H9 (cell line): Measurements from ENCODE around the gene GPR153. TPM values are rescaled to one million over a fixed set of nuclear protein-coding genes. Genes with fewer than 3 reads are reported as not detected.

Experiments
- DNase-seq: peaks from one replicate; pipeline ENCODE4 v3.0.0-alpha.2; 2017
- H2AFZ ChIP-seq: one replicate; pipeline ENCODE4 v1.6.1; 2013; ENCODE audit warnings: mild to moderate bottlenecking, low read length, control low read depth, moderate library complexity
- H2AK5ac ChIP-seq: 2 replicates; pipeline ENCODE4 v1.6.1; 2013; ENCODE audit warnings: low read length, control low read depth, mixed read lengths; ENCODE audit not compliant: insufficient read length
- H2BK120ac ChIP-seq: one replicate; pipeline ENCODE4 v1.6.1; 2013; ENCODE audit warnings: low read depth, mild to moderate bottlenecking, low read length, control low read depth, inconsistent platforms; ENCODE audit not compliant: poor library complexity, severe bottlenecking
- H2BK12ac ChIP-seq: 2 replicates; pipeline ENCODE4 v1.6.1; 2013; ENCODE audit warnings: low read length, control low read depth, mixed read lengths, low read depth; ENCODE audit not compliant: insufficient read length
- H2BK15ac ChIP-seq: 2 replicates; pipeline ENCODE4 v1.6.1; 2013; ENCODE audit warnings: low read depth, low read length, control low read depth
- H2BK20ac ChIP-seq: one replicate; pipeline ENCODE4 v1.6.1; 2013; ENCODE audit warnings: low read depth, mild to moderate bottlenecking, low read length, control low read depth, inconsistent platforms; ENCODE audit not compliant: poor library complexity, severe bottlenecking
- H2BK5ac ChIP-seq: 2 replicates; pipeline ENCODE4 v1.6.1; 2013; ENCODE audit warnings: low read length, control low read depth, mixed read lengths; ENCODE audit not compliant: insufficient read length
- H3K14ac ChIP-seq: 2 replicates; pipeline ENCODE4 v1.6.1; 2013; ENCODE audit warnings: low read length, control low read depth; ENCODE audit not compliant: insufficient read depth
- H3K18ac ChIP-seq: 2 replicates; pipeline ENCODE4 v1.6.1; 2013; ENCODE audit warnings: low read depth, mild to moderate bottlenecking, mixed read lengths, low read length, control low read depth; ENCODE audit not compliant: insufficient read length
- H3K23ac ChIP-seq: 2 replicates; pipeline ENCODE4 v1.6.1; 2013; ENCODE audit warnings: low read length, control low read depth, mixed read lengths, low read depth; ENCODE audit not compliant: insufficient read length
- H3K23me2 ChIP-seq: 2 replicates; pipeline ENCODE4 v1.6.1; 2013; ENCODE audit warnings: low read depth, mild to moderate bottlenecking, mixed read lengths, low read length, control low read depth; ENCODE audit not compliant: insufficient read length, poor library complexity, severe bottlenecking
- H3K27ac ChIP-seq: 2 replicates; pipeline ENCODE4 v1.5.1; 2013; ENCODE audit warnings: low read length, control low read depth, mixed read lengths, low read depth; ENCODE audit not compliant: insufficient read length
- H3K27me3 ChIP-seq: 2 replicates; pipeline ENCODE4 v1.6.1; 2013; ENCODE audit warnings: low read length, control low read depth, inconsistent platforms; ENCODE audit not compliant: insufficient read depth
- H3K4ac ChIP-seq: 2 replicates; pipeline ENCODE4 v1.6.1; 2013; ENCODE audit warnings: low read depth, mild to moderate bottlenecking, control low read depth, inconsistent platforms, low read length, moderate library complexity
- H3K4me1 ChIP-seq: 2 replicates; pipeline ENCODE4 v1.6.1; 2013; ENCODE audit warnings: low read length, control low read depth, inconsistent platforms; ENCODE audit not compliant: insufficient read depth
- H3K4me2 ChIP-seq: 2 replicates; pipeline ENCODE4 v1.6.1; 2013; ENCODE audit warnings: low read length, control low read depth, mixed read lengths; ENCODE audit not compliant: insufficient read length, insufficient read depth
- H3K56ac ChIP-seq: 2 replicates; pipeline ENCODE4 v1.6.1; 2013; ENCODE audit warnings: low read depth, mild to moderate bottlenecking, mixed read lengths, low read length, control low read depth; ENCODE audit not compliant: insufficient read length
- H3K79me1 ChIP-seq: 2 replicates; pipeline ENCODE4 v1.6.1; 2013; ENCODE audit warnings: low read depth, mild to moderate bottlenecking, moderate library complexity, low read length, control low read depth, inconsistent platforms; ENCODE audit not compliant: insufficient read depth, poor library complexity, severe bottlenecking
- H3K79me2 ChIP-seq: 2 replicates; pipeline ENCODE4 v1.6.1; 2013; ENCODE audit warnings: low read length, control low read depth, inconsistent platforms; ENCODE audit not compliant: insufficient read depth
- H3K9ac ChIP-seq: 2 replicates; pipeline ENCODE4 v1.6.1; 2013; ENCODE audit warnings: low read length, control low read depth, mixed read lengths; ENCODE audit not compliant: insufficient read length; ENCODE audit errors: extremely low read depth
- H3K9me3 ChIP-seq: one replicate; pipeline ENCODE4 v1.6.1; 2013; ENCODE audit warnings: low read depth, low read length, inconsistent platforms; ENCODE audit not compliant: control insufficient read depth
- H3T11ph ChIP-seq: one replicate; pipeline ENCODE4 v1.6.1; 2013; ENCODE audit warnings: mild to moderate bottlenecking, low read length, control low read depth, inconsistent platforms
- H4K20me1 ChIP-seq: one replicate; pipeline ENCODE4 v1.6.1; 2013; ENCODE audit not compliant: control insufficient read depth, insufficient read length, insufficient read depth
- H4K5ac ChIP-seq: 2 replicates; pipeline ENCODE4 v1.6.1; 2013; ENCODE audit warnings: low read depth, mild to moderate bottlenecking, mixed read lengths, low read length, control low read depth; ENCODE audit not compliant: insufficient read length
- H4K8ac ChIP-seq: replicated peaks from 2 replicates; pipeline ENCODE4 v1.6.1; 2013; ENCODE audit warnings: low read length, control low read depth, mixed read lengths, low read depth; ENCODE audit not compliant: insufficient read length
- H4K91ac ChIP-seq: 2 replicates; pipeline ENCODE4 v1.6.1; 2013; ENCODE audit warnings: low read depth, mild to moderate bottlenecking, moderate library complexity, mixed read lengths, low read length, control low read depth; ENCODE audit not compliant: insufficient read length
- H3K27ac Mint-ChIP-seq, 3 experiments: 2 replicates in 2 of 3; 3 replicates in 1 of 3; pipeline ENCODE4 v1.8.0; 2020 to 2021; ENCODE audit warnings: mixed read lengths in 3 of 3, mild to moderate bottlenecking in 1 of 3, moderate library complexity in 1 of 3
- H3K27me3 Mint-ChIP-seq: 2 replicates; pipeline ENCODE4 v1.8.0; 2021; ENCODE audit warnings: low read depth, mild to moderate bottlenecking, moderate library complexity, mixed read lengths
- H3K36me3 Mint-ChIP-seq, 3 experiments: 2 replicates in 2 of 3; 3 replicates in 1 of 3; pipeline ENCODE4 v1.8.0; 2020 to 2021; ENCODE audit warnings: low read depth in 3 of 3, mixed read lengths in 3 of 3; ENCODE audit not compliant: insufficient read depth in 1 of 3
- H3K4me1 Mint-ChIP-seq, 2 experiments: 2 replicates each; pipeline ENCODE4 v1.8.0; 2020; ENCODE audit warnings: mixed read lengths in 2 of 2
- H3K4me3 Mint-ChIP-seq, 2 experiments: 2 replicates in 1 of 2; 3 replicates in 1 of 2; pipeline ENCODE4 v1.8.0; 2020 to 2021; ENCODE audit warnings: mild to moderate bottlenecking in 2 of 2, mixed read lengths in 2 of 2, moderate library complexity in 1 of 2
- H3K9me3 Mint-ChIP-seq, 2 experiments: 2 replicates in 1 of 2; 3 replicates in 1 of 2; pipeline ENCODE4 v1.8.0; 2020; ENCODE audit warnings: mild to moderate bottlenecking in 2 of 2, mixed read lengths in 2 of 2, moderate library complexity in 1 of 2
- CTCF ChIP-seq: fragments of 200-600 bp; sonication (generic); conservative IDR thresholded peaks from 3 replicates; pipeline ENCODE4 v1.8.0; 2021; ENCODE audit warnings: antibody characterized with exemption, mild to moderate bottlenecking
- WGBS: extraction: QIAGEN DNeasy Blood & Tissue Kit; methylation state at CpG from one replicate; pipeline ENCODE4 v1.1.7; 2013; ENCODE audit warnings: missing lambda C conversion rate, low lambda C conversion rate, mixed read lengths; ENCODE audit not compliant: insufficient read length; ENCODE audit errors: extremely low coverage; 5-methylcytosine and 5-hydroxymethylcytosine counted together
- total RNA-seq: library from RNA; stranded (reverse); gene quantifications from 2 replicates; pipeline ENCODE4 v1.2.1, GENCODE V29; 2021

The GPR153 gene
- total RNA-seq, 1 experiment from 2014 or later, result 8.9 TPM

GRCh38 chr1:6294080-6294889, 33.4 kb upstream of the GPR153 start:
- Mint-ChIP-seq H3K4me3 (no peak overlapping the region), H3K27ac (peak overlapping the region in 1 of 3 experiments; percentile 73; a peak in 3 of 7 replicates), H3K27me3 (no peaks in the 10 kb centered on the region; the same call in 1 of the 2 replicates), H3K9me3 (no peaks in the 10 kb centered on the region), H3K36me3 (peaks cover 15 to 28% (median 27%) of the 10 kb centered on the region in 3 experiments; a peak in 6 of 7 replicates), H3K4me1 (no peaks in the 10 kb centered on the region)
- Histone ChIP-seq H3K9me3 (no peaks in the 10 kb centered on the region), H3K14ac (no peak overlapping the region), H2BK15ac (no peak overlapping the region), H3K27me3 (no peaks in the 10 kb centered on the region), H3K9ac (no peak overlapping the region), H3K23ac (no peak overlapping the region), H2BK120ac (no peak overlapping the region), H3K4me2 (no peak overlapping the region), H4K91ac (no peak overlapping the region), H3K18ac (no peak overlapping the region), H4K8ac (no peak overlapping the region), H4K20me1 (no peaks in the 10 kb centered on the region), H3K79me1 (no peaks in the 10 kb centered on the region), H2BK5ac (no peak overlapping the region), H2BK12ac (no peak overlapping the region), H2BK20ac (no peak overlapping the region), H2AFZ (no peak overlapping the region), H3K79me2 (no peaks in the 10 kb centered on the region), H4K5ac (no peak overlapping the region), H3K4ac (no peak overlapping the region), H3K56ac (no peak overlapping the region), H3K23me2 (no peaks in the 10 kb centered on the region), H3K4me1 (no peaks in the 10 kb centered on the region), H3K27ac (no peak overlapping the region), H3T11ph (no peak overlapping the region), H2AK5ac (no peak overlapping the region)
- no CpG with 5 or more reads among the region's 14 CpGs for WGBS
- TF ChIP-seq CTCF, result no peak
- no peak for DNase-seq
